CD4-positive, alpha-beta T cell treated with Interleukin-15 for 4 hours (primary cell): ENCODE measurements around the gene LDB3.
"Not testable (repeated sequence)": the region's sequence is repeated elsewhere in the genome, so short reads cannot be mapped to it uniquely, and the experiment has no call there.

ENCODE experiments used
- DNase-seq: peaks from one replicate; pipeline ENCODE4 v3.0.0-alpha.2; 2020; ENCODE audit warnings: low spot score

LDB3 gene

GRCh38 chr10:86730227-86730626 lies 61.9 kb downstream of the LDB3 start:
- DNase-seq, result no peak

GRCh38 chr10:86732771-86733170 lies 64.5 kb downstream of the LDB3 start:
- no peak for DNase-seq

GRCh38 chr10:86733260-86733671 lies 65.0 kb downstream of the LDB3 start:
- no peak for DNase-seq

- no peak for DNase-seq
Observed at GRCh38 chr10:86734207-86734988, 66.1 kb downstream of the LDB3 start.

GRCh38 chr10:86735278-86735677 lies 67.0 kb downstream of the LDB3 start:
- not testable (repeated sequence) for DNase-seq

- DNase-seq, result no peak
Observed at GRCh38 chr10:86742230-86742629, 73.9 kb downstream of the LDB3 start.

- no peak for DNase-seq
Observed at GRCh38 chr10:86744067-86744725, 75.9 kb downstream of the LDB3 start.

GRCh38 chr10:86747796-86748581 lies 79.7 kb downstream of the LDB3 start:
- DNase-seq, result no peak

- DNase-seq, result no peak
Observed at GRCh38 chr10:86749854-86750253, 81.5 kb downstream of the LDB3 start.

GRCh38 chr10:86751477-86751876 lies 83.2 kb downstream of the LDB3 start:
- DNase-seq, result no peak

GRCh38 chr10:86752311-86752710 lies 84.0 kb downstream of the LDB3 start:
- DNase-seq, result no peak

GRCh38 chr10:86753051-86753450 lies 84.7 kb downstream of the LDB3 start:
- no peak for DNase-seq

- no peak for DNase-seq
Observed at GRCh38 chr10:86753638-86754434, 85.5 kb downstream of the LDB3 start.

GRCh38 chr10:86755454-86755739 lies 87.1 kb downstream of the LDB3 start:
- no peak for DNase-seq

GRCh38 chr10:86755740-86756510 lies 87.6 kb downstream of the LDB3 start:
- DNase-seq, result peak; percentile 90

GRCh38 chr10:86756511-86757112 lies 88.3 kb downstream of the LDB3 start, which contains the start of gene BMPR1A:
Gene BMPR1A (plus strand): TSS chr10:86756619. CDS start chr10:86876019, 119,400 bp downstream.
- DNase-seq, result no peak

GRCh38 chr10:86757113-86757972 lies 89.0 kb downstream of the LDB3 start:
- DNase-seq, result no peak

GRCh38 chr10:86758189-86759072 lies 90.1 kb downstream of the LDB3 start:
- DNase-seq, result no peak
